K562 (cell line): ENCODE results near the gene DKKL1. TPM values are rescaled to one million over a fixed set of nuclear protein-coding genes. Genes with fewer than 3 reads are reported as not detected.

Experiments used
- EP400 ChIP-seq: fragments of 450-650 bp; IDR thresholded peaks from 2 replicates; pipeline ENCODE4 v1.6.1; 2017; ENCODE audit warnings: antibody characterized with exemption, mild to moderate bottlenecking, moderate library complexity
- GABPA ChIP-seq: fragments of 200-800 bp; sonication (Bioruptor generic); conservative IDR thresholded peaks from 2 replicates; pipeline ENCODE4 v1.6.1; 2016; ENCODE audit warnings: low read depth, missing genetic modification characterization, missing compliant biosample characterization
- NRF1 ChIP-seq, 2 experiments: fragments of 450-650 bp; IDR thresholded peaks in 1 of 2; conservative IDR thresholded peaks in 1 of 2; 2 replicates each; pipeline ENCODE4 v1.6.1; 2014; ENCODE audit warnings: mild to moderate bottlenecking in 2 of 2
- RBBP5 ChIP-seq: fragments of 200-600 bp; sonication (generic); IDR thresholded peaks from 2 replicates; pipeline ENCODE4 v1.6.1; 2012; ENCODE audit warnings: borderline replicate concordance, mild to moderate bottlenecking, low read length, control low read depth, inconsistent platforms; ENCODE audit not compliant: insufficient read depth, poor library complexity, severe bottlenecking
- SAFB ChIP-seq: fragments of 200-400 bp; formaldehyde crosslinking; IDR thresholded peaks from 2 replicates; pipeline ENCODE4 v1.6.1; 2017; ENCODE audit warnings: low read depth, low read length, borderline replicate concordance
- YY1 ChIP-seq, 3 experiments: IDR thresholded peaks; 2 replicates each; pipeline ENCODE4 v1.6.1; 2011; ENCODE audit warnings: low read length in 2 of 3, mild to moderate bottlenecking in 2 of 3, moderate library complexity in 2 of 3, borderline replicate concordance in 1 of 3, control low read depth in 1 of 3, low read depth in 1 of 3; ENCODE audit not compliant: insufficient read depth in 3 of 3, insufficient replicate concordance in 2 of 3, control insufficient read depth in 1 of 3, insufficient read length in 1 of 3; ENCODE audit errors: extremely low read depth in 1 of 3
- polyA plus RNA-seq, 8 experiments: library from polyadenylated mRNA; depleted of rRNA in 4 of 8; stranded (reverse) in 5 of 8; unstranded in 3 of 8; fragments of >200 nt; fragmentation: Nextera tagmentation in 2 of 8; fragmentation: Illumina TruSeq in 1 of 8; extraction: Ambion mirVana in 2 of 8; extraction: Trizol in 1 of 8; gene quantifications; 2 replicates each; pipeline versions ENCODE4 v1.2.1 to v1.2.3, GENCODE V29; 2011 to 2014; ENCODE audit warnings: inconsistent platforms in 1 of 8, missing spikeins in 1 of 8
- total RNA-seq, 7 experiments: library from RNA; depleted of rRNA in 6 of 7; stranded (reverse); fragments of >200 nt in 6 of 7; fragmentation: Illumina TruSeq in 2 of 7; extraction: Trizol in 2 of 7; gene quantifications; 2 replicates each; pipeline versions ENCODE4 v1.2.1 to v1.2.3, GENCODE V29; 2011 to 2021; ENCODE audit warnings: low replicate concordance in 1 of 7
- TF ChIP-seq, protein P1 (sequence below): fragments of 450-650 bp; IDR thresholded peaks from 2 replicates; pipeline ENCODE4 v1.6.1; 2016; ENCODE audit warnings: mild to moderate bottlenecking, moderate library complexity
- TF ChIP-seq, protein P2 (sequence below): fragments of 450-650 bp; IDR thresholded peaks from 2 replicates; pipeline ENCODE4 v1.6.1; 2016; ENCODE audit warnings: antibody characterized with exemption
- TF ChIP-seq, protein P3 (sequence below): fragments of 250-450 bp; sonication (Bioruptor Pico); IDR thresholded peaks from 2 replicates; pipeline ENCODE4 v1.5.0; 2022; ENCODE audit warnings: mild to moderate bottlenecking

The DKKL1 gene
- total and polyA plus RNA-seq, 9 of the 15 experiments (the other 6 are each of a cell fraction or from before 2014, with no cell fraction given): 0.15 to 1.7 (median 0.52) TPM

DNA sequence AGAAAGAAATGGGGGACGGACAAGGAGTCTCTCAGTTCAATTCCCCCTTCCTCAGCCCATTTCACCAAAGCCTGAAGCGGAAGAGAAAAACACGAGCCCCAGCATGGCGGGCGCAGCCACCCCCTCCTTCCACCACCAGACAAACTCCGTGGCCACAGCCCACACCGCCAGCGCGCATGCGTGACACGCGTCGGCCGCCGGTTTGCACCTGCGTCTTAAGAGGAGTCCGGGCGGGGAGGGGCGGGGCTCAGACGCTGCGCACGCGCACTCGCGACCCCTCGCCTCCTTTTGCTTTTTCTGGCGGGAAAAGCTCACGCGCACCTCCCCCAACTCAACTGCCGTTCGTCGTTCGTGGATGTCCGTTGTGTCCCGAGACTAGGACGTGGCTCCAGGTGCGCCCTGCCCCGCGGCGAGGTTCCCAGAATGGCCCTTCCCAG lies 24.3 kb downstream of the DKKL1 start, which contains the start of gene KASH5 (continued):
- TF ChIP-seq GABPA (tag): no peak
- TF ChIP-seq, protein P1, sequence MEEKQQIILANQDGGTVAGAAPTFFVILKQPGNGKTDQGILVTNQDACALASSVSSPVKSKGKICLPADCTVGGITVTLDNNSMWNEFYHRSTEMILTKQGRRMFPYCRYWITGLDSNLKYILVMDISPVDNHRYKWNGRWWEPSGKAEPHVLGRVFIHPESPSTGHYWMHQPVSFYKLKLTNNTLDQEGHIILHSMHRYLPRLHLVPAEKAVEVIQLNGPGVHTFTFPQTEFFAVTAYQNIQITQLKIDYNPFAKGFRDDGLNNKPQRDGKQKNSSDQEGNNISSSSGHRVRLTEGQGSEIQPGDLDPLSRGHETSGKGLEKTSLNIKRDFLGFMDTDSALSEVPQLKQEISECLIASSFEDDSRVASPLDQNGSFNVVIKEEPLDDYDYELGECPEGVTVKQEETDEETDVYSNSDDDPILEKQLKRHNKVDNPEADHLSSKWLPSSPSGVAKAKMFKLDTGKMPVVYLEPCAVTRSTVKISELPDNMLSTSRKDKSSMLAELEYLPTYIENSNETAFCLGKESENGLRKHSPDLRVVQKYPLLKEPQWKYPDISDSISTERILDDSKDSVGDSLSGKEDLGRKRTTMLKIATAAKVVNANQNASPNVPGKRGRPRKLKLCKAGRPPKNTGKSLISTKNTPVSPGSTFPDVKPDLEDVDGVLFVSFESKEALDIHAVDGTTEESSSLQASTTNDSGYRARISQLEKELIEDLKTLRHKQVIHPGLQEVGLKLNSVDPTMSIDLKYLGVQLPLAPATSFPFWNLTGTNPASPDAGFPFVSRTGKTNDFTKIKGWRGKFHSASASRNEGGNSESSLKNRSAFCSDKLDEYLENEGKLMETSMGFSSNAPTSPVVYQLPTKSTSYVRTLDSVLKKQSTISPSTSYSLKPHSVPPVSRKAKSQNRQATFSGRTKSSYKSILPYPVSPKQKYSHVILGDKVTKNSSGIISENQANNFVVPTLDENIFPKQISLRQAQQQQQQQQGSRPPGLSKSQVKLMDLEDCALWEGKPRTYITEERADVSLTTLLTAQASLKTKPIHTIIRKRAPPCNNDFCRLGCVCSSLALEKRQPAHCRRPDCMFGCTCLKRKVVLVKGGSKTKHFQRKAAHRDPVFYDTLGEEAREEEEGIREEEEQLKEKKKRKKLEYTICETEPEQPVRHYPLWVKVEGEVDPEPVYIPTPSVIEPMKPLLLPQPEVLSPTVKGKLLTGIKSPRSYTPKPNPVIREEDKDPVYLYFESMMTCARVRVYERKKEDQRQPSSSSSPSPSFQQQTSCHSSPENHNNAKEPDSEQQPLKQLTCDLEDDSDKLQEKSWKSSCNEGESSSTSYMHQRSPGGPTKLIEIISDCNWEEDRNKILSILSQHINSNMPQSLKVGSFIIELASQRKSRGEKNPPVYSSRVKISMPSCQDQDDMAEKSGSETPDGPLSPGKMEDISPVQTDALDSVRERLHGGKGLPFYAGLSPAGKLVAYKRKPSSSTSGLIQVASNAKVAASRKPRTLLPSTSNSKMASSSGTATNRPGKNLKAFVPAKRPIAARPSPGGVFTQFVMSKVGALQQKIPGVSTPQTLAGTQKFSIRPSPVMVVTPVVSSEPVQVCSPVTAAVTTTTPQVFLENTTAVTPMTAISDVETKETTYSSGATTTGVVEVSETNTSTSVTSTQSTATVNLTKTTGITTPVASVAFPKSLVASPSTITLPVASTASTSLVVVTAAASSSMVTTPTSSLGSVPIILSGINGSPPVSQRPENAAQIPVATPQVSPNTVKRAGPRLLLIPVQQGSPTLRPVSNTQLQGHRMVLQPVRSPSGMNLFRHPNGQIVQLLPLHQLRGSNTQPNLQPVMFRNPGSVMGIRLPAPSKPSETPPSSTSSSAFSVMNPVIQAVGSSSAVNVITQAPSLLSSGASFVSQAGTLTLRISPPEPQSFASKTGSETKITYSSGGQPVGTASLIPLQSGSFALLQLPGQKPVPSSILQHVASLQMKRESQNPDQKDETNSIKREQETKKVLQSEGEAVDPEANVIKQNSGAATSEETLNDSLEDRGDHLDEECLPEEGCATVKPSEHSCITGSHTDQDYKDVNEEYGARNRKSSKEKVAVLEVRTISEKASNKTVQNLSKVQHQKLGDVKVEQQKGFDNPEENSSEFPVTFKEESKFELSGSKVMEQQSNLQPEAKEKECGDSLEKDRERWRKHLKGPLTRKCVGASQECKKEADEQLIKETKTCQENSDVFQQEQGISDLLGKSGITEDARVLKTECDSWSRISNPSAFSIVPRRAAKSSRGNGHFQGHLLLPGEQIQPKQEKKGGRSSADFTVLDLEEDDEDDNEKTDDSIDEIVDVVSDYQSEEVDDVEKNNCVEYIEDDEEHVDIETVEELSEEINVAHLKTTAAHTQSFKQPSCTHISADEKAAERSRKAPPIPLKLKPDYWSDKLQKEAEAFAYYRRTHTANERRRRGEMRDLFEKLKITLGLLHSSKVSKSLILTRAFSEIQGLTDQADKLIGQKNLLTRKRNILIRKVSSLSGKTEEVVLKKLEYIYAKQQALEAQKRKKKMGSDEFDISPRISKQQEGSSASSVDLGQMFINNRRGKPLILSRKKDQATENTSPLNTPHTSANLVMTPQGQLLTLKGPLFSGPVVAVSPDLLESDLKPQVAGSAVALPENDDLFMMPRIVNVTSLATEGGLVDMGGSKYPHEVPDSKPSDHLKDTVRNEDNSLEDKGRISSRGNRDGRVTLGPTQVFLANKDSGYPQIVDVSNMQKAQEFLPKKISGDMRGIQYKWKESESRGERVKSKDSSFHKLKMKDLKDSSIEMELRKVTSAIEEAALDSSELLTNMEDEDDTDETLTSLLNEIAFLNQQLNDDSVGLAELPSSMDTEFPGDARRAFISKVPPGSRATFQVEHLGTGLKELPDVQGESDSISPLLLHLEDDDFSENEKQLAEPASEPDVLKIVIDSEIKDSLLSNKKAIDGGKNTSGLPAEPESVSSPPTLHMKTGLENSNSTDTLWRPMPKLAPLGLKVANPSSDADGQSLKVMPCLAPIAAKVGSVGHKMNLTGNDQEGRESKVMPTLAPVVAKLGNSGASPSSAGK: peak; percentile 95
- TF ChIP-seq SAFB: peak; percentile 17; the same call in 1 of the 2 replicates
- TF ChIP-seq YY1 (IDR thresholded peaks at IDR 0.05; ENCODE audit: borderline replicate concordance in 1 of 3, control insufficient read depth in 1 of 3, extremely low read depth in 1 of 3, insufficient read depth in 3 of 3, insufficient read length in 1 of 3, insufficient replicate concordance in 2 of 3, low read depth in 1 of 3, low read length in 2 of 3): peak; percentile 6 to 72 (median 36)
- TF ChIP-seq RBBP5: no peak
- peak; percentile 94 to 95 for TF ChIP-seq NRF1 (conservative IDR thresholded peaks at IDR 0.05 in 1 of 2, IDR thresholded peaks at IDR 0.05 in 1 of 2)
- peak; percentile 41 for TF ChIP-seq EP400
- TF ChIP-seq, protein P2, sequence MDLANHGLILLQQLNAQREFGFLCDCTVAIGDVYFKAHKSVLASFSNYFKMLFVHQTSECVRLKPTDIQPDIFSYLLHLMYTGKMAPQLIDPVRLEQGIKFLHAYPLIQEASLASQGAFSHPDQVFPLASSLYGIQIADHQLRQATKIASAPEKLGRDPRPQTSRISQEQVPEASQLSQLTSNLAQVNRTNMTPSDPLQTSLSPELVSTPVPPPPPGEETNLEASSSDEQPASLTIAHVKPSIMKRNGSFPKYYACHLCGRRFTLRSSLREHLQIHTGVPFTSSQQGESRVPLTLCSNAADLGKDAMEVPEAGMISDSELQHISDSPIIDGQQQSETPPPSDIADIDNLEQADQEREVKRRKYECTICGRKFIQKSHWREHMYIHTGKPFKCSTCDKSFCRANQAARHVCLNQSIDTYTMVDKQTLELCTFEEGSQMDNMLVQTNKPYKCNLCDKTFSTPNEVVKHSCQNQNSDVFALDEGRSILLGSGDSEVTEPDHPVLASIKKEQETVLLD: peak; percentile 85; the same call in 1 of the 2 replicates
- TF ChIP-seq, protein P3, sequence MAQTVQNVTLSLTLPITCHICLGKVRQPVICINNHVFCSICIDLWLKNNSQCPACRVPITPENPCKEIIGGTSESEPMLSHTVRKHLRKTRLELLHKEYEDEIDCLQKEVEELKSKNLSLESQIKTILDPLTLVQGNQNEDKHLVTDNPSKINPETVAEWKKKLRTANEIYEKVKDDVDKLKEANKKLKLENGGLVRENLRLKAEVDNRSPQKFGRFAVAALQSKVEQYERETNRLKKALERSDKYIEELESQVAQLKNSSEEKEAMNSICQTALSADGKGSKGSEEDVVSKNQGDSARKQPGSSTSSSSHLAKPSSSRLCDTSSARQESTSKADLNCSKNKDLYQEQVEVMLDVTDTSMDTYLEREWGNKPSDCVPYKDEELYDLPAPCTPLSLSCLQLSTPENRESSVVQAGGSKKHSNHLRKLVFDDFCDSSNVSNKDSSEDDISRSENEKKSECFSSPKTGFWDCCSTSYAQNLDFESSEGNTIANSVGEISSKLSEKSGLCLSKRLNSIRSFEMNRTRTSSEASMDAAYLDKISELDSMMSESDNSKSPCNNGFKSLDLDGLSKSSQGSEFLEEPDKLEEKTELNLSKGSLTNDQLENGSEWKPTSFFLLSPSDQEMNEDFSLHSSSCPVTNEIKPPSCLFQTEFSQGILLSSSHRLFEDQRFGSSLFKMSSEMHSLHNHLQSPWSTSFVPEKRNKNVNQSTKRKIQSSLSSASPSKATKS: no peak
